Endodermal cell (in vitro differentiated cells): ENCODE measurements around the gene UVRAG. TPM values are rescaled to one million over a fixed set of nuclear protein-coding genes. Genes with fewer than 3 reads are reported as not detected.

Experiments
- DNase-seq: peaks from one replicate; pipeline ENCODE4 v3.0.0-alpha.2; 2017
- H3K27ac ChIP-seq: 2 replicates; pipeline ENCODE4 v1.5.1; 2013; ENCODE audit warnings: mild to moderate bottlenecking, low read depth, low read length, moderate library complexity
- H3K27me3 ChIP-seq: 2 replicates; pipeline ENCODE4 v1.6.1; 2013; ENCODE audit warnings: mild to moderate bottlenecking, low read length, moderate library complexity; ENCODE audit not compliant: insufficient read depth, control insufficient read depth, poor library complexity, severe bottlenecking
- H3K36me3 ChIP-seq: 2 replicates; pipeline ENCODE4 v1.7.0; 2013; ENCODE audit warnings: mild to moderate bottlenecking, low read length, moderate library complexity; ENCODE audit not compliant: control insufficient read depth, insufficient read depth
- H3K4me1 ChIP-seq: one replicate; pipeline ENCODE4 v1.7.0; 2013; ENCODE audit warnings: low read length; ENCODE audit not compliant: control insufficient read depth, insufficient read depth
- H3K4me3 ChIP-seq: 2 replicates; pipeline ENCODE4 v1.5.1; 2013; ENCODE audit warnings: mild to moderate bottlenecking, low read length, moderate library complexity
- H3K9ac ChIP-seq: 2 replicates; pipeline ENCODE4 v1.6.1; 2013; ENCODE audit warnings: mild to moderate bottlenecking, low read length, moderate library complexity; ENCODE audit not compliant: poor library complexity, severe bottlenecking; ENCODE audit errors: extremely low read depth
- H3K9me3 ChIP-seq: 2 replicates; pipeline ENCODE4 v1.6.1; 2013; ENCODE audit warnings: mild to moderate bottlenecking, low read length, moderate library complexity; ENCODE audit not compliant: control insufficient read depth
- H3K27ac Mint-ChIP-seq: 2 replicates; pipeline ENCODE4 v1.8.0; 2020; ENCODE audit warnings: mixed read lengths
- H3K27me3 Mint-ChIP-seq: 2 replicates; pipeline ENCODE4 v1.8.0; 2021; ENCODE audit warnings: mild to moderate bottlenecking, mixed read lengths; ENCODE audit not compliant: insufficient read depth
- H3K36me3 Mint-ChIP-seq: 2 replicates; pipeline ENCODE4 v1.8.0; 2020; ENCODE audit warnings: low read depth, mixed read lengths
- H3K4me1 Mint-ChIP-seq: 2 replicates; pipeline ENCODE4 v1.8.0; 2020; ENCODE audit warnings: mixed read lengths
- H3K4me3 Mint-ChIP-seq: 2 replicates; pipeline ENCODE4 v1.8.0; 2020; ENCODE audit warnings: mild to moderate bottlenecking, moderate library complexity, mixed read lengths
- H3K9me3 Mint-ChIP-seq: 2 replicates; pipeline ENCODE4 v1.8.0; 2020; ENCODE audit warnings: mild to moderate bottlenecking, mixed read lengths
- WGBS, 2 experiments: methylation state at CpG; one replicate each; pipeline versions ENCODE4 v1.1.5 to v1.1.7; 2013; ENCODE audit warnings: missing lambda C conversion rate in 2 of 2, mixed read lengths in 1 of 2; ENCODE audit not compliant: insufficient coverage in 1 of 2, insufficient read length in 1 of 2; 5-methylcytosine and 5-hydroxymethylcytosine counted together
- total RNA-seq, 2 donors: library from RNA; stranded (reverse); fragmentation: NEBNext Ultra II Directional in 1 of 2; extraction: Animal tissue kit (Norgen Biotek cat#: 25700) in 1 of 2; gene quantifications; 2 replicates in 1 of 2; 3 replicates in 1 of 2; pipeline ENCODE4 v1.2.1, GENCODE V29; 2021
- TF ChIP-seq, protein P1 (sequence below): fragments of 200-600 bp; sonication (generic); conservative IDR thresholded peaks from 2 replicates; pipeline ENCODE4 v1.5.0; 2021; ENCODE audit warnings: antibody characterized with exemption, mild to moderate bottlenecking

Gene UVRAG
- total RNA-seq, 2 donors from 2014 or later, result 19.7 to 34.9 TPM

DNA sequence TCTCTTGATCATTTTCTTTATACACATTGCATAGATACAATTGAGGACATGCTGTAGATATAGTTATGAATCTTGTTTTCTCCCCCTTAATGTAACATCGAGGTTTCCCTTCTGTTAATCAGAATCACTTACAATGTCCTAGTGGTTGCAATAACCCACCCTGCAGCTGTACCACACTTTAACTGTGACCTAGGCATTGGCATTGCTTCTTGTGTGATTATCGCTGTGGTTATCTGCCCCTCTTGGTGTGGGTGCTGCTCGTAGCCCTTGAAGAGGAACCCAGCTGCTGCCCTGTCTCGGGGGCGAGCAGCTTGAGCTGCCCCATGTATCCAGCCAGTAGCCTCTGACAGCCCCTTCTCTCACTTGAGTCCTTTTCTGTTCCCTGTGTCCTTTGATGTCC lies 44.9 kb upstream of the UVRAG start:
- Histone ChIP-seq H3K36me3 (no peaks in the 10 kb centered on the region), H3K27ac (no peak overlapping the region), H3K4me1 (no peaks in the 10 kb centered on the region), H3K9me3 (no peaks in the 10 kb centered on the region), H3K4me3 (no peak overlapping the region), H3K27me3 (peaks cover 24% of the 10 kb centered on the region), H3K9ac (no peak overlapping the region)
- peaks cover 19% of the 10 kb centered on the region for H3K4me1 Mint-ChIP-seq
- no peak for DNase-seq
- H3K27ac Mint-ChIP-seq, result no peak overlapping the region
- TF ChIP-seq, protein P1, sequence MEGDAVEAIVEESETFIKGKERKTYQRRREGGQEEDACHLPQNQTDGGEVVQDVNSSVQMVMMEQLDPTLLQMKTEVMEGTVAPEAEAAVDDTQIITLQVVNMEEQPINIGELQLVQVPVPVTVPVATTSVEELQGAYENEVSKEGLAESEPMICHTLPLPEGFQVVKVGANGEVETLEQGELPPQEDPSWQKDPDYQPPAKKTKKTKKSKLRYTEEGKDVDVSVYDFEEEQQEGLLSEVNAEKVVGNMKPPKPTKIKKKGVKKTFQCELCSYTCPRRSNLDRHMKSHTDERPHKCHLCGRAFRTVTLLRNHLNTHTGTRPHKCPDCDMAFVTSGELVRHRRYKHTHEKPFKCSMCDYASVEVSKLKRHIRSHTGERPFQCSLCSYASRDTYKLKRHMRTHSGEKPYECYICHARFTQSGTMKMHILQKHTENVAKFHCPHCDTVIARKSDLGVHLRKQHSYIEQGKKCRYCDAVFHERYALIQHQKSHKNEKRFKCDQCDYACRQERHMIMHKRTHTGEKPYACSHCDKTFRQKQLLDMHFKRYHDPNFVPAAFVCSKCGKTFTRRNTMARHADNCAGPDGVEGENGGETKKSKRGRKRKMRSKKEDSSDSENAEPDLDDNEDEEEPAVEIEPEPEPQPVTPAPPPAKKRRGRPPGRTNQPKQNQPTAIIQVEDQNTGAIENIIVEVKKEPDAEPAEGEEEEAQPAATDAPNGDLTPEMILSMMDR, result no peak
- WGBS, 2 experiments, result 86 to 92% methylated on average over 4 to 5 of the region's 5 CpGs
- H3K9me3 Mint-ChIP-seq, result peaks cover 8% of the 10 kb centered on the region
- H3K27me3 Mint-ChIP-seq, result peaks cover 73% of the 10 kb centered on the region
- no peak overlapping the region for H3K4me3 Mint-ChIP-seq
- H3K36me3 Mint-ChIP-seq, result no peaks in the 10 kb centered on the region

DNA sequence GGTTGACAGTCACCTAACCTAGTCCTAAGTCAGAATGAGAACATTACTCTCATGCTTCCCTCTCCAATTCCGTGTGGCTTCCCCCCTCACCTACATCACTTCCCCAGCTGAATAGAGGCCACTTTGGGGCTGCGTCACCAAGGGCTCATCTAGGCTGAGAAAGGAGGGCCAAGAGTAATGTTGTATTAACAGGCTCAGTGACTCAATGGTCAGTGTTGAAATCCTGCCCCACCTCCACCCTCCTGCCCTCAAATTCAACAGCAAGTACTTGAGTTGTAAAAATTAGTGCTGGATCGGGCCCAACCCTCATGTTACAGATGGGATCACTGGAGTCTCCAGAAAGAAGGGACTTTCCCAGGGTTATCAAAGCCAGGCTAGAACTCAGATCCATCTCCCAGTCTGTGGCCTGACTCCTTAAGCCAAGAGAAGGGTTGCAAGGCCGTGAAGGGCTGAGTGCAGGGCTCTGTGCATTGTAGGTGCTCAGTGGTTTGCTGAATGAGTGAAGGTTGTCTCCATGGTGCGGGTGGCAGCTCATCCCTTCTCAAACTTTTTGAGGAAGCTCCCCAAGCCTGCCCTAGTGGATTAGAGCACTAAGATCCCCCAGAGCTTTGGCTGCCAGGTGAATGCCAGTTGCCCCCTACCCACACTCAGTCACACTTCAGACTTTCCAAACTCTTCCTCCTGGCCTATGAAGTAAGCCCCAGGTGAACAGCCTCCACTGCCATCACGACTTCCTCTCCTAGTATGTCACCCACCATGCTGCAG lies 43.2 kb upstream of the UVRAG start:
- Histone ChIP-seq H3K36me3 (no peaks in the 10 kb centered on the region), H3K4me1 (no peaks in the 10 kb centered on the region), H3K9ac (no peak overlapping the region), H3K4me3 (no peak overlapping the region), H3K27me3 (peaks cover 24% of the 10 kb centered on the region), H3K27ac (no peak overlapping the region), H3K9me3 (no peaks in the 10 kb centered on the region)
- Mint-ChIP-seq H3K9me3 (peaks cover 8% of the 10 kb centered on the region), H3K27me3 (peaks cover 70% of the 10 kb centered on the region), H3K36me3 (no peaks in the 10 kb centered on the region), H3K4me1 (peaks cover 14% of the 10 kb centered on the region), H3K4me3 (no peak overlapping the region), H3K27ac (no peak overlapping the region)
- no peak for DNase-seq
- WGBS, 2 experiments, result 86 to 95% methylated on average over 4 to 6 of the region's 6 CpGs
- TF ChIP-seq, protein P1, result no peak

DNA sequence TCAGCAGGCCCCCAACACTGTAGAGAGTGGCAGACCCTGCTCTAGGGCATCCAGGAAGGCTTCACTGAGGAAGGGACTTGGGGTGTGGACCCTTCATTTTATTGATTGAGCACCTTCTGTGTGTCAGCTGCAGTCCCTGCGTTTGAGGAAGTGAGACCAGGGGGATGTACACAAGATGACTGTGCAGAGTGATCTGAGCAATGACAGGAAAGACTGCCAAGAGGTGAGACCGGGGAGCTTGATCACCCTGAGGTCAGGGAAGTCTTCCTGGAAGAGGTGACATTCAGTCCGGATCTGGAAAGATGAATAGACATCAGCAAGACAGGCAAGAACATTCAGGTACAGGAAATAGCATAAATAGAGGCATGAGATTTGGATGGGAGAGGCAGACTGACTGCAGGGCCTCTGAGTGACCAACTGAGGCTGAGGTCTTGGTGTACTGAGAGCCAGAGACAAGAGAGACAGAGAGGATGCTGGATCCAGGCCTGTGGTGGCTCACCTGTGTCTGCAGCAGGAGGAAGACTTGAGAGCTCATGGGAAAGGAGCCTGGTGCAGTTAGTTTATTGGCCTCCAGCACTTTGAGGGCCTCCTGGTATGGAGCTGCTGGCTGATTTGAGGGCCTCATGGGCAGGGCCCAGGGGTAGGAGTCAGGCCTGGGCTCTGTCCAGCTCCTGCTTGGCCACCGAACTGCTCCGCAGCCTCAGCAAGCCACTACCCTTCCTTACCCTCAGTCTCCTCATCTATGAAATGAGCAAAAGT lies 41.2 kb upstream of the UVRAG start:
- TF ChIP-seq, protein P1, result no peak
- no peak overlapping the region for H3K27ac Mint-ChIP-seq
- no peaks in the 10 kb centered on the region for H3K9me3 Mint-ChIP-seq
- Histone ChIP-seq H3K4me3 (no peak overlapping the region), H3K9me3 (no peaks in the 10 kb centered on the region), H3K36me3 (no peaks in the 10 kb centered on the region), H3K9ac (no peak overlapping the region), H3K4me1 (no peaks in the 10 kb centered on the region), H3K27ac (no peak overlapping the region), H3K27me3 (peaks cover 21% of the 10 kb centered on the region)
- H3K27me3 Mint-ChIP-seq, result peaks cover 69% of the 10 kb centered on the region
- H3K36me3 Mint-ChIP-seq, result no peaks in the 10 kb centered on the region
- 90 to 91% methylated on average over 5 of the region's 5 CpGs for WGBS, 2 experiments
- peaks cover 7% of the 10 kb centered on the region for H3K4me1 Mint-ChIP-seq
- no peak overlapping the region for H3K4me3 Mint-ChIP-seq
- DNase-seq, result no peak
